ENCODE measurements around the gene TNFAIP8L3.

DNA sequence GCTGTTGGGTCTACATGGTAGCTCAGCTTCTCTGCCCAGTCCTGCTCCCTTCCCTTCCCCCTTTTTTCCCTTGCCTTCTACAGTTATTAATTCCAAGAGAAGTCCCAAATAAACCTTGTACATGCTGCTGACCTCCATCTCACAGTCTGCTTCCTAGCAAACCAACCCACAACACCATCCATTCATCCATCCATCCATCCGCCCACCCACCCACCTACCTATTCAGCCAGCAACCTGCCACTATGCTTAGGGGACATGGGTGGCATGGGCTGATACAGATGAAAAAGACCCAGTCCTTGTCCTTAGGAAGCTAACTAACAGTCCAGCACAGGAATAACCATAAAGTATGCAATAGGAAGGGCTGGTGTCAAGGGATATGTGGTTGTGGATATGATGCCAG is 5.7 kb downstream of the TNFAIP8L3 start:
- TF ChIP-seq, protein P1, sequence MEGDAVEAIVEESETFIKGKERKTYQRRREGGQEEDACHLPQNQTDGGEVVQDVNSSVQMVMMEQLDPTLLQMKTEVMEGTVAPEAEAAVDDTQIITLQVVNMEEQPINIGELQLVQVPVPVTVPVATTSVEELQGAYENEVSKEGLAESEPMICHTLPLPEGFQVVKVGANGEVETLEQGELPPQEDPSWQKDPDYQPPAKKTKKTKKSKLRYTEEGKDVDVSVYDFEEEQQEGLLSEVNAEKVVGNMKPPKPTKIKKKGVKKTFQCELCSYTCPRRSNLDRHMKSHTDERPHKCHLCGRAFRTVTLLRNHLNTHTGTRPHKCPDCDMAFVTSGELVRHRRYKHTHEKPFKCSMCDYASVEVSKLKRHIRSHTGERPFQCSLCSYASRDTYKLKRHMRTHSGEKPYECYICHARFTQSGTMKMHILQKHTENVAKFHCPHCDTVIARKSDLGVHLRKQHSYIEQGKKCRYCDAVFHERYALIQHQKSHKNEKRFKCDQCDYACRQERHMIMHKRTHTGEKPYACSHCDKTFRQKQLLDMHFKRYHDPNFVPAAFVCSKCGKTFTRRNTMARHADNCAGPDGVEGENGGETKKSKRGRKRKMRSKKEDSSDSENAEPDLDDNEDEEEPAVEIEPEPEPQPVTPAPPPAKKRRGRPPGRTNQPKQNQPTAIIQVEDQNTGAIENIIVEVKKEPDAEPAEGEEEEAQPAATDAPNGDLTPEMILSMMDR (IDR thresholded peaks at IDR 0.05; ENCODE audit: borderline replicate concordance, extremely low read depth, low read length, poor library complexity, severe bottlenecking): no peak
- no peak for TF ChIP-seq EZH2 (IDR thresholded peaks at IDR 0.05; ENCODE audit: borderline replicate concordance, low read depth, low read length, severe bottlenecking)
